H1 (cell line): Measurements from ENCODE around the gene RAB8B.

ENCODE experiments used
- CTCF ChIP-seq, 3 experiments: IDR thresholded peaks; 1 replicate in 2 of 3; 2 replicates in 1 of 3; pipeline versions ENCODE4 v1.5.1 to v1.6.1; 2011; ENCODE audit warnings: low read length in 3 of 3, mild to moderate bottlenecking in 3 of 3, inconsistent platforms in 2 of 3, low read depth in 1 of 3, moderate library complexity in 1 of 3; ENCODE audit not compliant: insufficient read depth in 1 of 3; ENCODE audit errors: control extremely low read depth in 1 of 3
- EGR1 ChIP-seq: IDR thresholded peaks from 2 replicates; pipeline ENCODE4 v1.6.1; 2011; ENCODE audit warnings: low read depth, low read length, borderline replicate concordance
- EZH2 ChIP-seq: fragments of 200-600 bp; sonication (generic); IDR thresholded peaks from 2 replicates; pipeline ENCODE4 v1.7.1; 2012; ENCODE audit warnings: low read depth, mild to moderate bottlenecking, moderate library complexity, low read length, inconsistent platforms; ENCODE audit not compliant: severe bottlenecking
- HDAC6 ChIP-seq: IDR thresholded peaks from one replicate; pipeline ENCODE4 v1.7.1; 2012; ENCODE audit warnings: low read depth, mild to moderate bottlenecking, inconsistent platforms, low read length, moderate library complexity
- KDM1A ChIP-seq: fragments of 200-600, 300-600 bp; sonication (generic); IDR thresholded peaks from 2 replicates; pipeline ENCODE4 v1.7.1; 2016; ENCODE audit warnings: mild to moderate bottlenecking, low read length, borderline replicate concordance
- POLR2AphosphoS5 ChIP-seq: IDR thresholded peaks from 2 replicates; pipeline ENCODE4 v1.6.1; 2011; ENCODE audit warnings: low read depth, low read length
- SP2 ChIP-seq: IDR thresholded peaks from 2 replicates; pipeline ENCODE4 v1.6.1; 2012; ENCODE audit warnings: mild to moderate bottlenecking, low read length, inconsistent platforms

- TF ChIP-seq CTCF (IDR thresholded peaks at IDR 0.05; ENCODE audit: control extremely low read depth in 1 of 3, insufficient read depth in 1 of 3, low read depth in 1 of 3, low read length in 3 of 3): no peak
- no peak for TF ChIP-seq SP2
- no peak for TF ChIP-seq EGR1
- TF ChIP-seq EZH2: no peak
- no peak for TF ChIP-seq POLR2AphosphoS5
- TF ChIP-seq HDAC6: no peak
- no peak for TF ChIP-seq KDM1A
These were observed 31.4 kb upstream of the RAB8B start for GRCh38 chr15:63157891-63158431.
